HG03469 (cell line): ENCODE results near the gene EBP.

Experiments
- ATAC-seq: cut with Tn5 transposase; IDR thresholded peaks from one replicate; pipeline ENCODE4 v1.9.1; 2021; ENCODE audit warnings: mild to moderate bottlenecking, moderate library complexity, moderate number of reproducible peaks; ENCODE audit not compliant: unreplicated experiment

Gene EBP

GRCh38 chrX:48574270-48575266, 53.0 kb downstream of the EBP start, which contains the start of gene RBM3:
RBM3 (plus strand) TSS chrX:48574484; CDS start chrX:48575181, 697 bp downstream.
- ATAC-seq, result peak; percentile 62

- ATAC-seq, result no peak
Observed at GRCh38 chrX:48575642-48576041, 54.0 kb downstream of the EBP start.

GRCh38 chrX:48576108-48576507, 54.5 kb downstream of the EBP start:
- ATAC-seq, result no peak
